ENCODE results near the gene RHBDF2.
A peak's percentile ranks its signal among the peaks of the same experiment; 100 is the strongest.
"Not testable (repeated sequence)": the region's sequence is repeated elsewhere in the genome, so short reads cannot be mapped to it uniquely, and the experiment has no call there.

Gene RHBDF2

DNA sequence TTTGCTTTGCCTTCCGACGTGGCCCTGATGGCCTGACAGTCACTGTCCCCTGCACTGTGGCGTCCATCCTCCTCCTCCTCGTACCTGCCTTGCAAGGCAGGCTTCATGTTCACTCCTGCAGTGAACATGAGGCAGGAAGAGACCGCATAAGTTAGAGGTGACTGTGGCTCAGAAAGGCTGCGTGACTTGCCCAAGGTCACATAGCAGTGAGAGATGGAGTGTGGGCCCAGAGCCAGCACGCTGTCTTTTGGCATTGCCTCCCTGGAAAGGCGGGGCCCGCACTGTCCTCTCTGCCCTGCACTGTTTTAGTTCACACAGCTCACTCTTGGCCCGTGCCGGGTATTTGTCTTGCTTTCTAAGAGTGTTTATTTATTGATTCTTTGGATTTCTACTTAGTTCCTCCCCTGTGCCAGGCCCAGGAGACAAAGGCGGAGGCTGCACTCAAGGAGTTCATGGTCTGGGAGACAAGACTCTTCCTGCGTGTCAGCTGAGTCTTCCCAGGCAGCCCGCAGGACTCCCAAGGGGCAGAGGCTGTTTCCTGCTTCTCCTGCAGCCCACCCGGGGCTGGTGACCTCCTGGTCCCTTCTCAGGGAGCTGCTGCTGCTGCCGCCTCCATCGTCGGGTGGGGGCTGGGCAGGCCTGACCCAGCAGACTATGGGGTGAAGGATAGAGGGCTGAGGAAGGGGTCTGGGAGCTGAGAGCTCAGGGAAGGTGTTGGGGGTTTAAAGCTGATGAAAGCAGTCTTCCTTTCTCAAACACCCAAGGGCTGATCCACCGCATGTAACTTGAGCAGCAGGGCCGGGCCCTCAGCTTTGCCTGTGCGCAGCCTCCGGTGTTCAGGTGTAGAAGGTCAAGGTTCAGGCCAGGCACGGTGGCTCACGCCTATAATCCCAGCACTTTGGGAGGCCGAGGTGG, 23.6 kb upstream of the RHBDF2 start:
- DNase-seq (ENCODE audit: low read depth) = no peak

GRCh38 chr17:76523084-76524037, 22.1 kb upstream of the RHBDF2 start:
- peak; percentile 65 for DNase-seq (ENCODE audit: low read depth)

DNA sequence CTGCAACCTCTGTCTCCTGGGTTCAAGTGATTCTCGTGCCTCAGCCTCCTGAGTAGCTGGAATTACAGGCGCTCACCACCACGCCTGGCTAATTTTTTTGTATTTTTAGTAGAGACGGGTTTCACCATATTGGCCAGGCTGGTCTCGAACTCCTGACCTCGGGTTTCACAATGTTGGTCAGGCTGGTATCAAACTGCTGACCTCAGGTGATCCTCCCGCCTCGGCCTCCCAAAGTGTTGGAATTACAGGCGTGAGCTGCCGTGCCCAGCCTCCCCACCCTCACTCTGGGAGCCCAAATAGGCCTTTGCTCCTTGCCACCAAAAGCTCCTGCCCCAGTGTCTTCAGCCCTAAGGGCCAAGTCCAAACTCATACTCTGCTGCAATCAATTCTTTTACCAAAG, 20.5 kb upstream of the RHBDF2 start:
- DNase-seq (ENCODE audit: low read depth) = not testable (repeated sequence)

DNA sequence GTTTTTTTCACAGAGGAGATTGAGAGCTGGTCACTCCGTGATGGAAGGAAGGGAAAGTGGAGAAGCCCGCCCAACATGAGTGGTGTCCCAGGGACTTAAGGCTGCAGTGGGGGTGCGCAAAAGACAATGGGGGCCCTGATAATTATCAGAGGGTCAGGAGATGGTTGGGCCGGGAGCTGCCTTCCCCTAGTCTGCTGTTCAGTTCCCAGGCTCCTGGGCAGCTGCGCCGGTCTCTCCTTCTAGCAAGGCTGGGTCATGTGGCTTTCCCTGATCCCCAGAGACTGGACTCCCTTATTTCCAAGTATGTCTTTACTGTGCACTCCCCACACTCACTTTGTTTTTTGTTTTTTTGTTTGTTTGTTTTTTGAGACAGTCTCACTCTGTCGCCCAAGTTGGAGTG, 20.0 kb upstream of the RHBDF2 start:
- DNase-seq (ENCODE audit: low read depth) = no peak

DNA sequence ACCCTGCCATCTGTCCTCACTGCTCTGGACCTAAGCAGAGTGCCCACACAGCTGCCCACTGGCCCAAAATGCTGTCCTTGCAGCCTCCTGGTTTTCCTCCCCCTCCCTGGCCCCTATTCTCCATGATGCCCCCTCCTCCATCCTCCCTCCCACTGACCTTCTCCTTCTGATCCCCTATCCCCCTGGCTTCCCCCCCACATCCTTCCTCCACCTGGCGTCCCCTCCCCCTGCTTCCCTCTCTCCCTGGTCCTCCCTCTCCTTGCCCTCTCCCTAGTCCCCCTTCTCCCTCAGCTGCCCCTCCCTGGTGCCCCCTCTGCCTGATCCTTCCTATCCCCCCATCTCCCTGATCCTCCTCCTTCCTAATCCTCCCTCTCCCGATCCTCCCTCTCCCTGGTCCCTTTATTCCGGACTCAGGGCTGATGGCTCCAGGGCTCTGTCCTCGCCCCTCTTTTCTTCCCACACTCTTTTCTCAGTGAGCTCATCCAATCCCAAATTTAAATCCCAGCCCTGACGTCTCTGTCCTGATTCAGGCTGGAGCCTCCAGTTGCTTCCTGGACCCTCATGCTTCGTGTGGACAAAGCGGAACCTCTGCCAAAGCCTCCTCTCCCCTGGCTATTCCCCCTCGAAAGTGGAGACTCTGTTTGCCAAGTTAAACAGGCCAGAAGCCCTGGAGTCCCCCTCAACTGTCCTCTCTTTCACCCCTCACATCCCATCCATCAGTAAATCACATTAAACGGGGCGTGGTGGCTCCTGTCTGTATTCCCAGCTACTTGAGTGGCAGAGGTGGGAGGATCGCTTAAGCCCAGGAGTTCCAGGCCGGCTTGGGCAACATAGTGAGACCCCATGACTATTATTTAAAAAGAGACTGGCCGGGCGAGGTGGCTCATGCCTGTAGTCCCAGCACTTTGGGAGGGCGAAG, 18.1 kb upstream of the RHBDF2 start:
- no peak for DNase-seq (ENCODE audit: low read depth)

DNA sequence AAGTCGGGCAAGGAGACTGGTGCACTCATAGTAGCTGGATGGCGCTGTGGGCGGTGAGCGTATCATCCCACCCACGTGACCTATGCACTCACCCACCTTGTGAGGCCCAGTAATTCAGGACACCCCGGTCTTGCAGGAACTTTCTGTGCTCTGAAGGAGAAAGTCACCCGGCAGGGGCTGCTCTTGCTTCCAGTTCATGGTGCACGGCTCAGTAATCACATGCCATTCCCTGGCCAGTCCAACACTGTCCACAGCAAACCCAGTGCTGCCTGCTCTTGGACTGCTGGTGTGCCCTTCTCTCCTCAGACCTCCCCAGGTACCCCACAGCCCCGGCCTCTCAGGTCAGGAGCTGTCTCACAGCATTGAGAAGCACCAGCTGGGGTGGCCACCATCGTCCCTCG, 16.4 kb upstream of the RHBDF2 start:
- no peak for DNase-seq (ENCODE audit: low read depth)

DNA sequence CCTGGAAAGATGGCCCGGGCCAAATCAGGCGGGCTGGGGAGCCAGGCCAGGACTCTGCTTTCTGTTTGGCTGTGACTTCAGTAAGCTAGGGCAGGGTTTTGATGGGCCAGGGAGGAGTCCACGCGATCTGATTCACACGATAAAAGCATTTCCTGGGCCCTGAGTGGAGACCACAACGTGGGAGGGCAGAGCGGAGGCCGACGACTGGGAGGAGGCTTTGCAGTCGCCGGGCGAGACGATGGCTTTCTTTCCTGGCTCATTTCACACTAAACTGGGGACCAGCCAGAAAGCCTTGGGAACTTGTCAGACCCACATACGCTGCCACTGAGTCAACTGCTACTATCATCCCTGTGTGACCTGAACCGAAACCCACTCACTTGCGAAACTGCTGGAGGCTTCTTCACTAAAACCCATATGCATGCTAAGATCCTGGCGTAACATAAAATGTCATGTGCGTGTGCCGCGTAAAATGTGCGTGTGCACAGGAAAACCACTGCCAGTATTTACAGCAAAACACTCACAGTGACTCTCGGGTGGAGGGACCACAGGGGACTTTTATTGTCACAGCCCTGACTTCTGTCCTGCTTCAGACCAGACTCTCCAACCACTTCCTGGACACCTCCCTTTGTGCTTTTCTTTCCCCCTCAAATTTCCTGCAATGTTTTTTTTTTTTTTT, 14.2 kb upstream of the RHBDF2 start:
- peak; percentile 57 for DNase-seq (ENCODE audit: low read depth)

DNA sequence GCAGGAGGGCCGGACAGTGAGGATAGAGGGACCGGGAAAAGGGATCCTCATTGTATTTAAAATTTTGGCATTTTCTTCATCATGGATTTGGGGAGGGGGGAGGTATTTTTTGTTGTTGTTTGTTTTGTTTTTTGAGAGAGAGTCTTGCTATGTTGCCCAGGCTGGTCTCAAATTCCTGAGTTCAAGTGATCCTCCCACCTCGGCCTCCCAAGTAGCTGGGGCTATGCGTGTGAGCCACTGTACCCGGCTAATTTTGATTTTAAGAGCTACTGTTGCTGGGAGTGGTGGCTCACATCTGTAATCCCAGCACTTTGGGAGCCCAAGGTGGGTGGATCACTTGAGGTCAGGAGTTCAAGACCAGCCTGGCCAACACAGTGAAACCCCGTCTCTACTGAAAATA, 13.1 kb upstream of the RHBDF2 start:
- not testable (repeated sequence) for DNase-seq (ENCODE audit: low read depth)

DNA sequence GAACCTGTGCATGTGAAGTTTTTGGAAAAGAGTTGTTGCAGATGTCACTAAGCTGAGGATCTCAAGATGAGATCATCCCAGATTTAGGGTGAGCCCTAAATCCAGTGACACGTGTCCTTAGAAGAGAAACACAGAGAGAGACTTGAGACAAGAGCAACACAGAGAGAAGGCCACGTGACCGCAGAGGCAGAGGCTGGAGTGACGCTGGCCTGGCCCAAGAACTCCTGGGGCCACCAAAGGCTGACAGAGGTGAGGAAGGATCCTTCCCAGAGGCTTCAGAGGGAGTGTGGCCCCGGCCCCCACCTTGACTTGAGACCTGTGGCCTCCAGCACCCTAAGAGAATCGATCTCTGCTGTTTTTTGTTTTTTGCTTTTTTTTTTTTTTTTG, 12.1 kb upstream of the RHBDF2 start:
- no peak for DNase-seq (ENCODE audit: low read depth)

- no peak for DNase-seq (ENCODE audit: low read depth)
Measured at GRCh38 chr17:76512366-76513305, 11.4 kb upstream of the RHBDF2 start.

- DNase-seq (ENCODE audit: low read depth) = no peak
Measured at GRCh38 chr17:76511668-76512365, 10.6 kb upstream of the RHBDF2 start.

- DNase-seq (ENCODE audit: low read depth) = no peak
Measured at GRCh38 chr17:76510831-76511244, 9.6 kb upstream of the RHBDF2 start.

DNA sequence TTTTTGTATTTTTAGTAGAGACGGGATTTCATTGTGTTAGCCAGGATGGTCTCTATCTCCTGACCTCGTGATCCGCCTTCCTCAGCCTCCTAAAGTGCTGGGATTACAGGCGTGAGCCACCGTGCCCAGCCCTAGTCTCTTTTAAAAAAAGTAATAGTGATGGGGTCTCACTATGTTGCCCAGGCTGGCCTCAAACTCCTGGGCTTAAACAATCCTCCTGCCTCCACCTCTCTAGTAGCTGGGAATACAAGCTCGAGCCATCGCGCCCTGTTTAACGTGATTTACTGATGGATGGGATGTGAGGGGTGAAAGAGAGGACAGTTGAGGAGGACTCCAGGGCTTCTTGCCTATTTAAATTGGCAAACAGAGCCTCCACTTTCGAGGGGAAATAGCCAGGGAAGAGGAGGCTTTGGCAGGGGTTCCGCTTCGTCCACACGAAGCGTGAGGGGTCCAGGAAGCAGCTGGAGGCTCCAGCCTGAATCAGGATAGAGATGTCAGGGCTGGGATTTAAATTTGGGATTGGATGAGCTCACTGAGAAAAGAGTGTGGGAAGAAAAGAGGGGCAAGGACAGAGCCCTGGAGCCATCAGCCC, 7.3 kb upstream of the RHBDF2 start:
- DNase-seq (ENCODE audit: low read depth) = not testable (repeated sequence)

DNA sequence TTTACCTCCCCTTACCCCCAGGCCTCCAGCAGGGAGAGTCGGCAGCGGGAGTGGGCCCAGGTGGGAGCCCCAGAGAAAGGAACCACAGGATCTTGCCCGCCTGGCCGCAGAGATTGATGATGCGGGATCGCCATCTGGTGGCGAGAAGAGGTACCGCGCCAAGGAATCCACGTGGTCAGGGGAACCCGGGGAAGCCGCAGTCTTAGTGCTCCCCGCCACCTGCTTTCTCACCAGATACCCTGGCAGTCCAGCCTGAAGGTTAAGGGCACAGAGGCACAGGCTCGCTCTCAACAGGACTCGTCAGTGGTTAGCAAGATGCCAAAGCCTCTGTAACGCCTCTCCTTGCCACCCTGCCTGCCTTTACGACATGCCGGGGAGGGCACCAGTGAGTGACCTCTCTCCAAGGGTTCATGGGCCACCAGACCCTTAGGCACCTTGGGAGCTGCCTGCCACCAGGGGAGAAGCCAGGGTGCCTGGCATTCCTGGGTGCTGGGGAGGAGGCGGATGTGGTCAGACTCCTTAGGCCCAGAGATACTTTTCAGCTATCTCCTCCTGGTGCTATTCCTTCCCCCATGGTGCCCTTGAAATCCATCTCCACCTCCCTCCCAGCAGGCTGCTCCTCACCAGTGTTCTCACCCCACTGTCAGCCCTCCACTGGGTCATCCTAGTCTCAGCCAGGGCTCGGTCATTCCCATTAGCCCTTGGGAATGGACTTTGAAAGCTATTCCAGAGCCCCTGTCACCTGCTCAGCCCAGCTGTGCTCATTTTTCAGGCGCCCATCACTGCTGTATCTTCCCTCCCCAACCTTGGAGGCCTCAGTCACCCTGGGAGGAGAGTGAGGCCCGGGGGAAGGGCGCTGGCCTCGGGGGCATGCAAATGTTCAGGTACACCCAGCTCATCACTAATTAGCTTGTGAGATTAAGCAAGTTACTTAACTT, 5.5 kb upstream of the RHBDF2 start:
- peak; percentile 78 for DNase-seq (ENCODE audit: low read depth)

DNA sequence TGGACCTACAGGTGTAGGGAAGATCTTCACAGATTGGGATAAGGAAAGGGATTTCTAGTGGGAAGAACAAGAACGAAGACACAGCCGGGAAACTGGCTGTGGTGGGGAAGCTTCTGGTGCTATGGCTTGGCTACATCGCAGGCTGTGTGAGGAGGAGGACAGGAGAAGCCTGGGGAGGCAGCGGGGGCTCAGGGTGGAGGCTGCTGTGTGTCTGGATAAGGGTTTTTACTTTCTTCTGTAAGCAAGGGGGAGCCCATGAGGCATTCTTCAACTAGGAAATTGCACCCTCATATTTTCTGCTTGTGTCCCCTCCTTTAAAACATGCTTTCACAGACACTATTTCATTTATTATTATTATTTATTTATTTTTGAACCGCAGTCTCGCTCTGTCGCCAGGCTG, 2.9 kb upstream of the RHBDF2 start:
- DNase-seq (ENCODE audit: low read depth) = no peak

GRCh38 chr17:76502341-76503211, 1.4 kb upstream of the RHBDF2 start:
- no peak for DNase-seq (ENCODE audit: low read depth)

DNA sequence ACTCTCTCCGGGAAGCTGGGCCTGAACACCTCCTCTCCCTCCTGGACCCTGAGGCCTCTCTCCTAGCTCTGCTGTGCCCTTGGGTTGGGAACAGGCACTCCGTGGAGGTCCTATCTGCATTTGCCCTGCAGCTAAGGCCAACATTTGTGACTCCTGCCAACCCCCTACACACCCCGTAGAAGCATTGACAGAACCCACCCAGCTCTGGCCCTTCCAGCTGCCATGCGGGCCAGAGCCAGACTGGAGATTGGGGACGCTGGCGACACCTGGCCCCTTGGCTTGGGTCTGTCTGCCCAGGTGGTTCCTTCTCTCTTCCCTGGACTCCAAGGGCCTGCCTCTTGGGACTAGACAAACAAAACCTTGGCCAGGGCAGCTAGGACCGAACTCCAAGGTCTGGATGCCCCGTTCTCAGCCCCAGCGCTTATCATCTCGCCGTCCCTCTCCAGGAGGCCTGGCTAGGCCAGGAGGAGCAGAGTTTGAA, 644 bp upstream of the RHBDF2 start:
- no peak for DNase-seq (ENCODE audit: low read depth)
